ENCODE data around the gene GRK7.

GRK7 gene

GRCh38 chr3:141763088-141763750 is at the start of gene GRK7:
TSS of gene GRK7 (plus strand) at chr3:141763408. CDS start at chr3:141778285, 14,877 bp downstream.
- no peak within 1 kb of the TSS; the same call in 1 of the 2 replicates for H3K4me3 ChIP-seq (ENCODE audit: low read length)

GRCh38 chr3:141714671-141715070 is 48.5 kb upstream of the GRK7 start:
- Histone ChIP-seq H3K4me1 (ENCODE audit: control insufficient read depth, insufficient read depth, low read length) (no peaks in the 10 kb centered on the region), H3K9me3 (ENCODE audit: control insufficient read depth, insufficient read depth, low read length) (no peaks in the 10 kb centered on the region), H3K27me3 (ENCODE audit: control insufficient read depth, insufficient read depth, low read length) (no peaks in the 10 kb centered on the region), H3K27ac (ENCODE audit: low read length) (no peak overlapping the region), H3K36me3 (ENCODE audit: control insufficient read depth, insufficient read depth, low read length) (no peaks in the 10 kb centered on the region), H3K4me3 (ENCODE audit: low read length) (no peak overlapping the region)
- DNase-seq (ENCODE audit: low read depth, low spot score), result no peak
- WGBS (ENCODE audit: insufficient coverage, insufficient read length), result no CpG with 5 or more reads among the region's 1 CpG

More at GRCh38 chr3:141763088-141763750, at the start of gene GRK7:
- no peak within 1 kb of the TSS for H3K27ac ChIP-seq (ENCODE audit: low read length)
- H3K36me3 ChIP-seq (ENCODE audit: control insufficient read depth, insufficient read depth, low read length), result no peaks in the 10 kb centered on the region
- H3K9me3 ChIP-seq (ENCODE audit: control insufficient read depth, insufficient read depth, low read length), result no peaks in the 10 kb centered on the region
- DNase-seq (ENCODE audit: low read depth, low spot score), result no peak
- H3K27me3 ChIP-seq (ENCODE audit: control insufficient read depth, insufficient read depth, low read length), result no peaks in the 10 kb centered on the region
- WGBS (ENCODE audit: insufficient coverage, insufficient read length), result no CpG with 5 or more reads among the region's 9 CpGs
- H3K4me1 ChIP-seq (ENCODE audit: control insufficient read depth, insufficient read depth, low read length), result no peaks in the 10 kb centered on the region

GRCh38 chr3:141722081-141722480 is 41.1 kb upstream of the GRK7 start:
- no peaks in the 10 kb centered on the region for H3K36me3 ChIP-seq (ENCODE audit: control insufficient read depth, insufficient read depth, low read length)
- WGBS (ENCODE audit: insufficient coverage, insufficient read length), result no CpG with 5 or more reads among the region's 2 CpGs
- no peaks in the 10 kb centered on the region for H3K9me3 ChIP-seq (ENCODE audit: control insufficient read depth, insufficient read depth, low read length)
- H3K27me3 ChIP-seq (ENCODE audit: control insufficient read depth, insufficient read depth, low read length), result no peaks in the 10 kb centered on the region
- DNase-seq (ENCODE audit: low read depth, low spot score), result no peak
- H3K27ac ChIP-seq (ENCODE audit: low read length), result no peak overlapping the region
- no peak overlapping the region for H3K4me3 ChIP-seq (ENCODE audit: low read length)
- H3K4me1 ChIP-seq (ENCODE audit: control insufficient read depth, insufficient read depth, low read length), result no peaks in the 10 kb centered on the region

GRCh38 chr3:141722648-141723047 is 40.6 kb upstream of the GRK7 start:
- no peaks in the 10 kb centered on the region for H3K36me3 ChIP-seq (ENCODE audit: control insufficient read depth, insufficient read depth, low read length)
- no peak for DNase-seq (ENCODE audit: low read depth, low spot score)
- H3K4me1 ChIP-seq (ENCODE audit: control insufficient read depth, insufficient read depth, low read length), result no peaks in the 10 kb centered on the region
- no peaks in the 10 kb centered on the region for H3K27me3 ChIP-seq (ENCODE audit: control insufficient read depth, insufficient read depth, low read length)
- no CpG with 5 or more reads among the region's 2 CpGs for WGBS (ENCODE audit: insufficient coverage, insufficient read length)
- no peak overlapping the region for H3K27ac ChIP-seq (ENCODE audit: low read length)
- no peak overlapping the region for H3K4me3 ChIP-seq (ENCODE audit: low read length)
- no peaks in the 10 kb centered on the region for H3K9me3 ChIP-seq (ENCODE audit: control insufficient read depth, insufficient read depth, low read length)

GRCh38 chr3:141723255-141723654 is 40.0 kb upstream of the GRK7 start:
- Histone ChIP-seq H3K9me3 (ENCODE audit: control insufficient read depth, insufficient read depth, low read length) (no peaks in the 10 kb centered on the region), H3K27ac (ENCODE audit: low read length) (no peak overlapping the region), H3K36me3 (ENCODE audit: control insufficient read depth, insufficient read depth, low read length) (no peaks in the 10 kb centered on the region), H3K4me3 (ENCODE audit: low read length) (no peak overlapping the region), H3K4me1 (ENCODE audit: control insufficient read depth, insufficient read depth, low read length) (no peaks in the 10 kb centered on the region), H3K27me3 (ENCODE audit: control insufficient read depth, insufficient read depth, low read length) (no peaks in the 10 kb centered on the region)
- DNase-seq (ENCODE audit: low read depth, low spot score), result no peak

GRCh38 chr3:141724186-141724585 is 39.0 kb upstream of the GRK7 start:
- H3K27me3 ChIP-seq (ENCODE audit: control insufficient read depth, insufficient read depth, low read length), result no peaks in the 10 kb centered on the region
- no peak overlapping the region for H3K4me3 ChIP-seq (ENCODE audit: low read length)
- H3K36me3 ChIP-seq (ENCODE audit: control insufficient read depth, insufficient read depth, low read length), result no peaks in the 10 kb centered on the region
- no peaks in the 10 kb centered on the region for H3K4me1 ChIP-seq (ENCODE audit: control insufficient read depth, insufficient read depth, low read length)
- no peak overlapping the region for H3K27ac ChIP-seq (ENCODE audit: low read length)
- H3K9me3 ChIP-seq (ENCODE audit: control insufficient read depth, insufficient read depth, low read length), result no peaks in the 10 kb centered on the region
- WGBS (ENCODE audit: insufficient coverage, insufficient read length), result no CpG with 5 or more reads among the region's 1 CpG
- no peak for DNase-seq (ENCODE audit: low read depth, low spot score)

GRCh38 chr3:141725036-141725435 is 38.2 kb upstream of the GRK7 start:
- no peak for DNase-seq (ENCODE audit: low read depth, low spot score)
- Histone ChIP-seq H3K27me3 (ENCODE audit: control insufficient read depth, insufficient read depth, low read length) (no peaks in the 10 kb centered on the region), H3K36me3 (ENCODE audit: control insufficient read depth, insufficient read depth, low read length) (no peaks in the 10 kb centered on the region), H3K27ac (ENCODE audit: low read length) (no peak overlapping the region), H3K4me1 (ENCODE audit: control insufficient read depth, insufficient read depth, low read length) (no peaks in the 10 kb centered on the region), H3K9me3 (ENCODE audit: control insufficient read depth, insufficient read depth, low read length) (no peaks in the 10 kb centered on the region), H3K4me3 (ENCODE audit: low read length) (no peak overlapping the region)
- no CpG with 5 or more reads among the region's 4 CpGs for WGBS (ENCODE audit: insufficient coverage, insufficient read length)

- no peak overlapping the region for H3K27ac ChIP-seq (ENCODE audit: low read length)
- H3K27me3 ChIP-seq (ENCODE audit: control insufficient read depth, insufficient read depth, low read length), result no peaks in the 10 kb centered on the region
- DNase-seq (ENCODE audit: low read depth, low spot score), result no peak
- H3K4me1 ChIP-seq (ENCODE audit: control insufficient read depth, insufficient read depth, low read length), result no peaks in the 10 kb centered on the region
- WGBS (ENCODE audit: insufficient coverage, insufficient read length), result no CpG with 5 or more reads among the region's 1 CpG
- H3K4me3 ChIP-seq (ENCODE audit: low read length), result no peak overlapping the region
- H3K9me3 ChIP-seq (ENCODE audit: control insufficient read depth, insufficient read depth, low read length), result no peaks in the 10 kb centered on the region
- no peaks in the 10 kb centered on the region for H3K36me3 ChIP-seq (ENCODE audit: control insufficient read depth, insufficient read depth, low read length)
Observed at GRCh38 chr3:141726483-141726882, 36.7 kb upstream of the GRK7 start.

- no peaks in the 10 kb centered on the region for H3K9me3 ChIP-seq (ENCODE audit: control insufficient read depth, insufficient read depth, low read length)
- WGBS (ENCODE audit: insufficient coverage, insufficient read length), result no CpG with 5 or more reads among the region's 5 CpGs
- H3K36me3 ChIP-seq (ENCODE audit: control insufficient read depth, insufficient read depth, low read length), result no peaks in the 10 kb centered on the region
- no peaks in the 10 kb centered on the region for H3K4me1 ChIP-seq (ENCODE audit: control insufficient read depth, insufficient read depth, low read length)
- H3K27ac ChIP-seq (ENCODE audit: low read length), result no peak overlapping the region
- H3K4me3 ChIP-seq (ENCODE audit: low read length), result no peak overlapping the region
- no peaks in the 10 kb centered on the region for H3K27me3 ChIP-seq (ENCODE audit: control insufficient read depth, insufficient read depth, low read length)
- DNase-seq (ENCODE audit: low read depth, low spot score), result no peak
Observed at GRCh38 chr3:141728355-141728892, 34.8 kb upstream of the GRK7 start.

GRCh38 chr3:141729240-141729639 is 34.0 kb upstream of the GRK7 start:
- H3K4me3 ChIP-seq (ENCODE audit: low read length), result no peak overlapping the region
- H3K27me3 ChIP-seq (ENCODE audit: control insufficient read depth, insufficient read depth, low read length), result no peaks in the 10 kb centered on the region
- DNase-seq (ENCODE audit: low read depth, low spot score), result no peak
- no peaks in the 10 kb centered on the region for H3K9me3 ChIP-seq (ENCODE audit: control insufficient read depth, insufficient read depth, low read length)
- WGBS (ENCODE audit: insufficient coverage, insufficient read length), result no CpG with 5 or more reads among the region's 4 CpGs
- no peaks in the 10 kb centered on the region for H3K36me3 ChIP-seq (ENCODE audit: control insufficient read depth, insufficient read depth, low read length)
- no peak overlapping the region for H3K27ac ChIP-seq (ENCODE audit: low read length)
- no peaks in the 10 kb centered on the region for H3K4me1 ChIP-seq (ENCODE audit: control insufficient read depth, insufficient read depth, low read length)

GRCh38 chr3:141735176-141735575 is 28.0 kb upstream of the GRK7 start:
- H3K4me1 ChIP-seq (ENCODE audit: control insufficient read depth, insufficient read depth, low read length), result 0 out of 2 replicates have a peak, but pooled peaks cover 1% of the 10 kb centered on the region
- H3K27ac ChIP-seq (ENCODE audit: low read length), result no peak overlapping the region
- H3K27me3 ChIP-seq (ENCODE audit: control insufficient read depth, insufficient read depth, low read length), result no peaks in the 10 kb centered on the region
- no peak for DNase-seq (ENCODE audit: low read depth, low spot score)
- no peaks in the 10 kb centered on the region for H3K36me3 ChIP-seq (ENCODE audit: control insufficient read depth, insufficient read depth, low read length)
- no peaks in the 10 kb centered on the region for H3K9me3 ChIP-seq (ENCODE audit: control insufficient read depth, insufficient read depth, low read length)
- H3K4me3 ChIP-seq (ENCODE audit: low read length), result no peak overlapping the region

Data from iPS DF 6.9 (cell line).